LNCaP clone FGC (cell line): ENCODE results near the gene GADD45GIP1.

Source experiments
- DNase-seq: peaks from one replicate; pipeline ENCODE4 v3.0.0-alpha.2; 2011; ENCODE audit warnings: low read depth
- H3K4me3 ChIP-seq: 2 replicates; pipeline ENCODE4 v1.5.1; 2011; ENCODE audit warnings: mild to moderate bottlenecking, low read depth, low read length, control low read depth
- CTCF ChIP-seq: IDR thresholded peaks from 2 replicates; pipeline ENCODE4 v1.5.1; 2012; ENCODE audit warnings: mild to moderate bottlenecking; ENCODE audit not compliant: control insufficient read depth, insufficient read depth; ENCODE audit errors: extremely low read depth

The GADD45GIP1 gene

GRCh38 chr19:12956446-12957388 lies at the start of gene GADD45GIP1:
GADD45GIP1 (minus strand) TSS chr19:12957223; CDS start chr19:12957212, 11 bp downstream.
- DNase-seq = peak; percentile 46
- H3K4me3 ChIP-seq = peak within 1 kb of the TSS; percentile 96
- no peak for TF ChIP-seq CTCF

DNA sequence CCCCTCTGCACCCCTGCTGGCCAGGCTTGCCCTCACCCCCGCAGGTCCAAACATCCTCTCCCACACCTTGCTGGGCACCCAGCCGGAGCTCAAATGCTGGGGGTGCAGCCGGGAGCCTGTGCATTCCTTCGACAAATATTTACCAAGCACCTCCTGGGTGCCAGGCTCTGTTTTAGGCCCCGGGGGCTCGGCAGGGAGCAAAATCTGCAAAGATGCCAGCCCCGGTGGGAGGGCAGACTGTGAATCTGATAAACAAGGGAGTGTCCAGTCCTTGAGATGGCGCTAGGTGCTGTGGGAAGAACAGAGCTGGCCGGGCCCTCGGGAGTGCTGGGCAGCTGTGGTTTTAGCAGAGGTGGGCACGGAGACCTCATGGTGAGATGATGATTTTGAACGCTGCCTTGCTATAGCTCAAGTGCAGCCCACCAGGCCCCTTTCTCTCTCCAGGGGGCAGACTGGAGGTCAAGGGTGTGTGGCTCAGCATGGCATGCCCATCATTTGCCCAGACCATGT lies 48.9 kb upstream of the GADD45GIP1 start:
- 0 out of 2 replicates have a peak, but pooled peaks have one; percentile 15 for TF ChIP-seq CTCF
- no peak for DNase-seq
- no peak overlapping the region for H3K4me3 ChIP-seq

DNA sequence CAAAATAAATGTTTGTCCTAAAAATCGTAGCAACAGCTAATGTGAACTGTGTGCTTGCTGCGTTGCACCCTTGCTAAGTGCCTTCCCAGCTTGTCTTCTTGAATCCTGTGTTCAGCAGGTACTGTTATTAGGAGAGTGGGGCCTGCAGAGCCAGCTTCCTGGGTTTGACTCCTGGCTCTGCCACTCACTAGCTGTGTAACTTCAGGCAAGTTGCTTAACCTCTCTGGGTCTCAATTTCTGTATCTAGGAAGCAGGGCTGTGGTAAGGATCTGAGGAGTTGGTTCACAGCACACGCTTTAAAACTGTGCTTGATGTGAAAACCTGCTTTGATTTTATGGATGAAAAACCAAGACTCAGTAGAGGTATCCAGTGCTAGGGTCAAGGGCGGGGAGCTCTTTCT lies 48.2 kb upstream of the GADD45GIP1 start:
- TF ChIP-seq CTCF = no peak
- no peak overlapping the region for H3K4me3 ChIP-seq
- DNase-seq = no peak

GRCh38 chr19:13004273-13004672 lies 47.2 kb upstream of the GADD45GIP1 start:
- no peak for TF ChIP-seq CTCF
- H3K4me3 ChIP-seq = no peak overlapping the region
- DNase-seq = no peak

DNA sequence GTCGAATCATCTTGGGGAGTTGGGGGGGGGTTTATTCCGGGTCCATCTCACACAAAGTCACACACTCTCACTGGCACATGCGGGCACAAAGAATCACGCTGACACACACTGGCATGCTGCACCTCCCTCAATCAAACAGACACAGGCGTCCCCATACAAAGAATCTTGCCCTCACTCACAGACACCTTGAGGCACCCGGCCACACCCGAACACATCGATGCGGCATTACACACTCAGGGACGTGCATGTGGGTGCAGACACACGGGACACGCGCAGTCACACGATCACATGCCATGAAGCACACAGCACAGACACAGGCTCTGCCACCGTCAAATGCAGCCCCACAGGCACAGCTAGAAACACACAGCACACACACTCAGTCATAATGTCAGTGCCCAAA lies 46.1 kb upstream of the GADD45GIP1 start:
- no peak for DNase-seq
- peak overlapping the region; percentile 48 for H3K4me3 ChIP-seq
- TF ChIP-seq CTCF = no peak

- H3K4me3 ChIP-seq = peak overlapping the region; percentile 48
- TF ChIP-seq CTCF = no peak
- no peak for DNase-seq
These were observed 45.3 kb upstream of the GADD45GIP1 start for GRCh38 chr19:13002166-13002898.
